Muscle layer of colon (tissue), 2 donors: ENCODE results near the gene UNC45B.
"Not testable (repeated sequence)": the region's sequence is repeated elsewhere in the genome, so short reads cannot be mapped to it uniquely, and the experiment has no call there.

ENCODE experiments used
- H3K27ac ChIP-seq: one replicate; pipeline ENCODE4 v1.7.0; 2013; ENCODE audit warnings: low read depth, mild to moderate bottlenecking, low read length, moderate library complexity
- H3K27me3 ChIP-seq, 2 donors: one replicate each; pipeline ENCODE4 v1.7.0; 2013; ENCODE audit warnings: low read length in 2 of 2, mild to moderate bottlenecking in 2 of 2; ENCODE audit not compliant: insufficient read depth in 2 of 2, control insufficient read depth in 1 of 2
- H3K36me3 ChIP-seq: one replicate; pipeline ENCODE4 v1.7.0; 2013; ENCODE audit warnings: mild to moderate bottlenecking, low read length; ENCODE audit not compliant: insufficient read depth
- H3K4me1 ChIP-seq: one replicate; pipeline ENCODE4 v1.7.0; 2013; ENCODE audit warnings: mild to moderate bottlenecking, low read length; ENCODE audit not compliant: insufficient read depth
- H3K4me3 ChIP-seq, 2 donors: one replicate each; pipeline ENCODE4 v1.7.0; 2013; ENCODE audit warnings: low read length in 2 of 2, low read depth in 1 of 2, mild to moderate bottlenecking in 1 of 2, moderate library complexity in 1 of 2
- H3K9ac ChIP-seq: one replicate; pipeline ENCODE4 v1.7.0; 2013; ENCODE audit warnings: low read length
- H3K9me3 ChIP-seq: one replicate; pipeline ENCODE4 v1.7.0; 2013; ENCODE audit warnings: mild to moderate bottlenecking, low read length
- donor health status: abdominal sarcoma.
- donor health status: Adenocarcinoma of cecum.

Gene UNC45B

GRCh38 chr17:35147375-35147905 is at the start of gene UNC45B:
UNC45B (plus strand) TSS chr17:35147817; CDS start chr17:35148264, 447 bp downstream.
- Histone ChIP-seq H3K27me3 (no peaks in the 10 kb centered on the region), H3K36me3 (no peaks in the 10 kb centered on the region), H3K27ac (no peak within 1 kb of the TSS), H3K4me3 (no peak within 1 kb of the TSS), H3K9me3 (no peaks in the 10 kb centered on the region), H3K9ac (no peak within 1 kb of the TSS), H3K4me1 (no peaks in the 10 kb centered on the region)

- Histone ChIP-seq H3K27ac (no peak overlapping the region), H3K4me1 (no peaks in the 10 kb centered on the region), H3K9ac (no peak overlapping the region), H3K4me3 (no peak overlapping the region), H3K36me3 (peaks cover 17% of the 10 kb centered on the region), H3K27me3 (no peaks in the 10 kb centered on the region), H3K9me3 (no peaks in the 10 kb centered on the region)
These were observed 47.7 kb upstream of the UNC45B start for GRCh38 chr17:35099908-35100307.

- no peak overlapping the region for H3K4me3 ChIP-seq
- no peaks in the 10 kb centered on the region for H3K4me1 ChIP-seq
- H3K9me3 ChIP-seq: no peaks in the 10 kb centered on the region
- H3K9ac ChIP-seq: no peak overlapping the region
- H3K36me3 ChIP-seq: peaks cover 21% of the 10 kb centered on the region
- H3K27ac ChIP-seq: no peak overlapping the region
- no peaks in the 10 kb centered on the region for H3K27me3 ChIP-seq
These were observed 46.6 kb upstream of the UNC45B start for GRCh38 chr17:35101036-35101435.

GRCh38 chr17:35101725-35102124 is 45.9 kb upstream of the UNC45B start:
- Histone ChIP-seq H3K36me3 (peaks cover 28% of the 10 kb centered on the region), H3K4me3 (no peak overlapping the region), H3K9ac (no peak overlapping the region), H3K4me1 (no peaks in the 10 kb centered on the region), H3K27me3 (no peaks in the 10 kb centered on the region), H3K27ac (no peak overlapping the region), H3K9me3 (no peaks in the 10 kb centered on the region)

GRCh38 chr17:35103271-35103670 is 44.3 kb upstream of the UNC45B start:
- Histone ChIP-seq H3K9me3 (no peaks in the 10 kb centered on the region), H3K4me1 (no peaks in the 10 kb centered on the region), H3K27me3 (no peaks in the 10 kb centered on the region), H3K36me3 (peaks cover 29% of the 10 kb centered on the region), H3K4me3 (no peak overlapping the region), H3K27ac (no peak overlapping the region), H3K9ac (no peak overlapping the region)

GRCh38 chr17:35104844-35105450 is 42.7 kb upstream of the UNC45B start:
- no peaks in the 10 kb centered on the region for H3K27me3 ChIP-seq
- H3K36me3 ChIP-seq: peaks cover 29% of the 10 kb centered on the region
- no peaks in the 10 kb centered on the region for H3K9me3 ChIP-seq
- H3K4me1 ChIP-seq: no peaks in the 10 kb centered on the region
- no peak overlapping the region for H3K27ac ChIP-seq
- H3K4me3 ChIP-seq: no peak overlapping the region
- no peak overlapping the region for H3K9ac ChIP-seq

- H3K27me3 ChIP-seq, H3K4me1 ChIP-seq, H3K9me3 ChIP-seq, H3K9ac ChIP-seq, H3K27ac ChIP-seq, H3K4me3 ChIP-seq: not testable (repeated sequence)
- H3K36me3 ChIP-seq: peaks cover 11% of the 10 kb centered on the region
These were observed 36.8 kb upstream of the UNC45B start for GRCh38 chr17:35110791-35111190.

GRCh38 chr17:35116845-35117244 is 30.8 kb upstream of the UNC45B start:
- H3K9ac ChIP-seq: no peak overlapping the region
- H3K9me3 ChIP-seq: no peaks in the 10 kb centered on the region
- no peaks in the 10 kb centered on the region for H3K27me3 ChIP-seq
- no peak overlapping the region for H3K4me3 ChIP-seq
- H3K4me1 ChIP-seq: peaks cover 11% of the 10 kb centered on the region
- no peak overlapping the region for H3K27ac ChIP-seq
- H3K36me3 ChIP-seq: no peaks in the 10 kb centered on the region

GRCh38 chr17:35117984-35118383 is 29.6 kb upstream of the UNC45B start:
- peaks cover 11% of the 10 kb centered on the region for H3K4me1 ChIP-seq
- H3K36me3 ChIP-seq: no peaks in the 10 kb centered on the region
- H3K4me3 ChIP-seq: no peak overlapping the region
- no peak overlapping the region for H3K9ac ChIP-seq
- no peaks in the 10 kb centered on the region for H3K9me3 ChIP-seq
- no peaks in the 10 kb centered on the region for H3K27me3 ChIP-seq
- H3K27ac ChIP-seq: no peak overlapping the region

GRCh38 chr17:35119370-35120165 is 28.0 kb upstream of the UNC45B start, which contains the start of gene RAD51D:
RAD51D (minus strand) TSS chr17:35119860; CDS start chr17:35119613, 247 bp downstream.
- Histone ChIP-seq H3K27me3 (no peaks in the 10 kb centered on the region), H3K4me1 (peaks cover 11% of the 10 kb centered on the region), H3K27ac (peak within 1 kb of the TSS; percentile 86), H3K36me3 (no peaks in the 10 kb centered on the region), H3K9me3 (no peaks in the 10 kb centered on the region), H3K4me3 (peak within 1 kb of the TSS; percentile 94), H3K9ac (peak within 1 kb of the TSS; percentile 82)

- H3K4me3 ChIP-seq: no peak within 1 kb of the TSS
- no peaks in the 10 kb centered on the region for H3K27me3 ChIP-seq
- H3K27ac ChIP-seq: no peak within 1 kb of the TSS
- no peaks in the 10 kb centered on the region for H3K36me3 ChIP-seq
- H3K4me1 ChIP-seq: peaks cover 11% of the 10 kb centered on the region
- H3K9me3 ChIP-seq: no peaks in the 10 kb centered on the region
- H3K9ac ChIP-seq: no peak within 1 kb of the TSS
These were observed 26.3 kb upstream of the UNC45B start, which contains the start of gene FNDC8 for GRCh38 chr17:35121315-35121714. FNDC8 (plus strand) TSS chr17:35121615; CDS start chr17:35121694, 79 bp downstream.
